Dendritic cell treated with granulocyte-macrophage colony-stimulating factor and Interleukin-4, amounts not matched to agents 40 ng/mL and 50 ng/mL, for 4 days (primary cell): Measurements from ENCODE around the gene UCN.
"Not testable (repeated sequence)": the region's sequence is repeated elsewhere in the genome, so short reads cannot be mapped to it uniquely, and the experiment has no call there.

Experiments used
- H3K27ac Mint-ChIP-seq: one replicate; pipeline ENCODE4 v1.8.0; 2022; ENCODE audit warnings: mild to moderate bottlenecking, mixed read lengths
- H3K27me3 Mint-ChIP-seq: one replicate; pipeline ENCODE4 v1.8.0; 2022; ENCODE audit warnings: mild to moderate bottlenecking, mixed read lengths
- H3K36me3 Mint-ChIP-seq: one replicate; pipeline ENCODE4 v1.8.0; 2022; ENCODE audit warnings: low read depth, mixed read lengths
- H3K4me1 Mint-ChIP-seq: one replicate; pipeline ENCODE4 v1.8.0; 2022; ENCODE audit warnings: low read depth, mixed read lengths
- H3K4me3 Mint-ChIP-seq: one replicate; pipeline ENCODE4 v1.8.0; 2022; ENCODE audit warnings: mild to moderate bottlenecking, moderate library complexity, mixed read lengths
- H3K9me3 Mint-ChIP-seq: one replicate; pipeline ENCODE4 v1.8.0; 2022; ENCODE audit warnings: mixed read lengths
- intact Hi-C: fragments of 100-400 bp; cut with micrococcal nuclease; formaldehyde crosslinking; loops from one replicate; pipeline ENCODE4 v1.15.0; 2022

Gene UCN

DNA sequence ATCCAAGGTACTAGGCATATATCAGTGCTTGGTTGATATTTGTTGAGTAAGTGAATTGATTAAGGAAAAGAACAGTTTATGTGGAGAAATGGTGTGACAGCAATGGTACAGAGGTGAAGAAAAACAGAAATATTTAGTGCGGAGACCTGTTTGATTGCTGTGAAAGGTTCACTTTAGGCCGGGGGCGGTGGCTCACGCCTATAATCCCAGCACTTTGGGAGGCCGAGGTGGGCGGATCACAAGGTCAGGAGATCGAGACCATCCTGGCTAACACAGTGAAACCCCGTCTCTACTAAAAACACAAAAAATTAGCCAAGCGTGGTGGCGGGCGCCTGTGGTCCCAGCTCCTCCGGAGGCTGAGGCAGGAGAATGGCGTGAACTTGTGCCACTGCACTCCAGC lies 39.9 kb downstream of the UCN start:
- H3K27ac Mint-ChIP-seq, intact Hi-C loops, H3K4me3 Mint-ChIP-seq, H3K9me3 Mint-ChIP-seq, H3K36me3 Mint-ChIP-seq: not testable (repeated sequence)
- Mint-ChIP-seq H3K27me3 (peaks cover 18% of the 10 kb centered on the region), H3K4me1 (peaks cover 11% of the 10 kb centered on the region)

DNA sequence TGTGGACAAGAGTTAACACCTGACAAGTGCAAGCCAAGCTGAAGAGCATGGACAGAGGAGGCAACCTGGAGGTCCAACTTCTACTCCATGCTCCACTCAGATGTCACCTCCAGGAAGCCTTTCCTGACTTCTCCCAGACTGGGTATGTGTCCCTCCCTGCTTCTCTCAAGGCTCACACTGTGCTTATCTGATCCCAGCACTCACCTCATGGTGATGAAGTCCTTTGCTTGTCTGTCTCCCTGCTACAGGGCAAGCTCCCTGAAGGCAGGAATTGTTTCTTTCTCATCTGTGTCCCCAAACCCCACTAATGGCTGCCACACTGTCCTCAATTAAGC lies 42.7 kb downstream of the UCN start:
- intact Hi-C loops: no loop called here
- Mint-ChIP-seq H3K4me1 (peaks cover 20% of the 10 kb centered on the region), H3K36me3 (no peaks in the 10 kb centered on the region), H3K4me3 (no peak overlapping the region), H3K27ac (no peak overlapping the region), H3K9me3 (no peaks in the 10 kb centered on the region), H3K27me3 (peaks cover 28% of the 10 kb centered on the region)

DNA sequence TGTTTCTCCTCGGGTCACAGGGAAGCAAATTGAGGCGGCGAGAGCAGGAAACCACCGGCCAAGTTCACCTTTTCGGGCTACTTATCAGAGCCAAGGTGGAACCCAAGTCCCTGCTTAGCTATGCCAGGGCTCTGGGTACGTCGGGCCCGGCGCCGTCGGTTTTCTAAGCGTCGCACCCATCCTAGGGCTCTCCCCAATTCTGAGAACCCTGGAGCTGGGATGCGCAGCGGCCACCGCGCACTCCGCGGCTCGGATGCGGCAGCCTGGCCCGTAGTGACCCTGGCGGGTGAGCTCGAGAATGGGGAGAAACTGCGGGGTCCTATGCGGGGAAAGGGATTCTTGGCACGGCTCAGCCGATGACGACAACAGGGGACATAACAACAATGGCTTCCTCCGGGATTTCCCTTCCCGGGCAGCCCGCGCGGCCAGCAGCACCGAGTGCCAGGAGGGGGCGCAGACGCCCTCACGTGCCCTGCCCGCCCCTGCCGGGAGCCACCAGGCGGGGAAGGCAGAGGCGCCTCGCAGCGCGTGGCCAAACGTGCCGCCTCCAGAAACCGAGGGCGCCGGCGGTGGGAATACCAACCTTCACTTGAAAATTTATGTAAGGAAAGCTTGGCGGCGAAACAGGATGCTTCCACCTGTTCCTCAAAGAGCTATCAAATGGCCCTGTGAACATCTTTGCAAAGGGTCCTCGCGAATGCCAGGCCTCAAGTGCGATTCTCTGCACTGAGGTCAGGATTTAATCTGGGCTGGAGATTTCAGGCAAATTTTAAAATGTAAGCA lies 43.3 kb downstream of the UCN start:
- H3K36me3 Mint-ChIP-seq: no peaks in the 10 kb centered on the region
- H3K4me3 Mint-ChIP-seq: peak overlapping the region; percentile 78
- peaks cover 20% of the 10 kb centered on the region for H3K4me1 Mint-ChIP-seq
- peaks cover 31% of the 10 kb centered on the region for H3K27me3 Mint-ChIP-seq
- intact Hi-C loops: no loop called here
- H3K9me3 Mint-ChIP-seq: no peaks in the 10 kb centered on the region
- no peak overlapping the region for H3K27ac Mint-ChIP-seq

DNA sequence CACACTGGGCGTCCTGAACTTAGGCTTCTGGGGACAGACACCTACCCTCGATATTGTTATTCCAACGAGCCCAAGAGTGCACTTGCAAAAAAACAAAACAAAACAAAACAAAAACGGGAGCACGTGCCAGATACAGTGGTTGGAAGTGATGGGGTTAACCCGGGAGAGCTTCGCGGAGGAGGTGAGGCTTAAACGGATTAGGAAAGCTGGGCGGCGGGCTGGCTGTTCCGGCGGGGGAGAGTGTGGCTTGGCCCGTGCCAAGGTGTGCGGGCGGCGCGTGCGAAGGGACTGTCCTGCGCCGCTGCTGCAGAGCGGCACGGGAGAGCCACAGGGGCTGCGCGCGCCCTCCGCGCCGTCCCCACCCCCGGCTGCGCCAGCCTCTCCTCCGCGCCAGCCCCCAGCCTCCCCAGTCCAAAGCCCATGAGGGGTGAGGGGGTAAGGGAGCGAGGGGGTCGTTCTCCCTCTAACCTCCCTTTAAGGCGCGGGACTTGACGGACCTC lies 43.9 kb downstream of the UCN start:
- no peak overlapping the region for H3K27ac Mint-ChIP-seq
- H3K9me3 Mint-ChIP-seq: no peaks in the 10 kb centered on the region
- H3K27me3 Mint-ChIP-seq: peaks cover 32% of the 10 kb centered on the region
- peaks cover 20% of the 10 kb centered on the region for H3K4me1 Mint-ChIP-seq
- H3K36me3 Mint-ChIP-seq: no peaks in the 10 kb centered on the region
- intact Hi-C loops: no loop called here
- H3K4me3 Mint-ChIP-seq: peak overlapping the region; percentile 78

DNA sequence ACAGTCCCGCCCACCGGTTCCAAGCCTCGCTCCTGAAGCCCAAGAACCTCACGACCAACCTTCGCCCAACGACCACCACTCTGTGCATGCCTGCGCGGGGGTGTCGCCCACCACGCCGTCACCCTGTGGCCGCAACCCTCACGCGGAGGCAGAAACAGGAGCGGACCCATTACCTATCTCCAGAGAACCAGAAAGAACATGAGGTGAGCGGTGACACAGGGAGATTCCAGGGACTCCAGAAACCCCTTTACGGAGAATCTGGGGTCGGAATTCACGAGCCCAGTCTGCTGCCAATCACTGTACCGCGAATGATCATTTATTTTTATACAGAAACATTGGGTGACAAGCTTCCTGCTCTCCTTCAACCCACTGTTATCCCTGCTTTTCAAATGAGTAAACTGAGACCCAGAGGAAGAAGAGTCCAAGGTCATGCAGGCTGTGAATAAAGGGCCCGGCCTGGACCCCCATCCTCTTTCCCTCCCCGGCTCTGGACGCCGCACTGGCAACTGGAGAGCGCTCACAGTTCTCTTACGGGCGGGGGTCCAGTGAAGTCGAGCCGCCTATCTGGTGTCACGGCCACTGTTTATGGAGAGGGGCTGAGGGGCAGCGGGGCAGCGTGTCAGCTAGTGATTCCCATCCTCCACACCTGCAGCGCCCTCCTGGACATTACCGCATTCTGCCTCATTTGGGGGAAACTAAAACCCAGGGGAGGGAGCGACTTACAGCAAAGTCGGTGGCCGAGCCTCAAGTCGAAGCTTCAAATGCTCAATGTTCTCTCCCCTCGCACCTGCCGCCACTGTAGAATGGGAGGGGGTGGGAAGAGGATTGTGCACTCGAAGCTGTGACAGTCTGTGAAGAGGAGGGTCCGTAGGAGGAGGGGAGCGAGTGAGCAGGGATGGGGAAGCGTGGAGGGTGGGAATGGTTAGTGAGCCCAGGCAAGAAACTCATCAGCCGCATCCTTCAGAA lies 44.7 kb downstream of the UCN start:
- intact Hi-C loops: no loop called here
- Mint-ChIP-seq H3K4me1 (peaks cover 20% of the 10 kb centered on the region), H3K36me3 (no peaks in the 10 kb centered on the region), H3K27ac (no peak overlapping the region), H3K9me3 (no peaks in the 10 kb centered on the region), H3K4me3 (peak overlapping the region; percentile 78), H3K27me3 (peaks cover 36% of the 10 kb centered on the region)

DNA sequence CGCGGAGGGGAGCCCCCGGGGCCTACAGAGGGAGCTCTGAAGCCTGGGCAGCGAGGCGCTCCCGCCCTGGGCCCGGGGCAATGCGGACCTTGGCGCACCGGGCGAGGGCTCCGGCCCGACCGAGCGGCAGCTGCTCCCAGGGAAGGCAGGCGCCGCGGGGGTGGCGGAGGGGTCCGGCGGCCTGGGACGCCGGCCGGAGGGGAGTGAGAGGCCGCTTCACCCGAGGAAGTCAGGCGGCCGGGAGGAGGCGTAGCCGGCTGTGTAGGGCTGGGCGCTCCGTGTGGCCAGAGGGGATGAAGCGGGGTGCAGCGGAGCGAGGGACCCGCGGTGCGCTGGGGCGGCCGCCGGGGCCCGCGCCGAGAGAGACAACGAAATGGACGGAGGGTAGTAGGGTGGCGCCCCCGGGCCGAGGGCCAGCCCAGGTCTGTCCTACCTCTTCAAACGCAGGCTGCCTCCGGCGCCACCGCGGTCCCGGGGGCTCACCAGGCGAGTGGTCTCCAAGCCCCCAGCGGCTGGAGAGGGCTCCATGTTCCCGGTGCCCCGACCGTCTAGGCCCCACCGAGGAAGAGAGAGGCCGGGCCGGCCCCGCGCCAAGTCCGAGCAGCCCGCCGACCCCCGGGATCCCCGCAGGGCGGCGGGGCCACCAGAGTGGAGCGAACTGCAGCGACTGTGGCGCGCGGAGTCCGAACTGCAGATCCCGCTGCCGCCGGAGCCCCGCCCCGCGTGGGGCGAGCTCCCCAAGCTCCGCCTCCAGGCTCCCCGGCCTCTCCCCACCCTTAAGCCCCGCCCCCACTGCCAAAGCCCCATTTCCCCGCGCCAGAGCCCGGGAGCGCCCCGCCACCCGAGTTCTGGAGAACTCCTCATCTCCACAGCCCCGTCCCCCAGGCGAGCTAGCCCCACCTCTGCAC lies 45.6 kb downstream of the UCN start, which contains the start of gene SLC30A3:
Gene SLC30A3, minus strand, starts transcription at position 669 of the 908 bp plus-strand sequence. Its CDS starts 141 bp downstream, at position 528.
- intact Hi-C loops: no loop called here
- no peaks in the 10 kb centered on the region for H3K9me3 Mint-ChIP-seq
- peaks cover 20% of the 10 kb centered on the region for H3K4me1 Mint-ChIP-seq
- H3K36me3 Mint-ChIP-seq: no peaks in the 10 kb centered on the region
- peaks cover 43% of the 10 kb centered on the region for H3K27me3 Mint-ChIP-seq
- no peak within 1 kb of the TSS for H3K27ac Mint-ChIP-seq
- peak within 1 kb of the TSS; percentile 78 for H3K4me3 Mint-ChIP-seq

DNA sequence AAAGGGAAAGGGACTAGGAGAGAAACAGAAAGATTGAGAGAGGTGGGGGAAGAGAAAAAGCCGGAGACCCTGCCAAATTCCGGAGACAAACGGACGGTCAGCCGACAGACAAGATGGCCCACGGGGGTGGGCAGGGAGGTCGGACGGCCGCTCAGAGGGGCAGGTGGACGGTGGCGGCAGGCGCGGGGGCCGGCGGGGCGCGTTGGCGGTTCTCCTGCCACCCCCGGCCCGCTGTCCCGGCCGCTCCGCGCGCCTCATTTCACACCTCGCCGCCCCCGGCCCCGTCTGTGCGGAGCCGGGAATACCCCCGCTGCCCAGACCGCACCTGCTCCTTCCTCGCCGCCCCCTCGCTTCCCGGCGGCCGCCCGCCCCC lies 46.3 kb downstream of the UCN start:
- peaks cover 48% of the 10 kb centered on the region for H3K27me3 Mint-ChIP-seq
- intact Hi-C loops: no loop called here
- no peaks in the 10 kb centered on the region for H3K9me3 Mint-ChIP-seq
- peak overlapping the region; percentile 59 for H3K4me3 Mint-ChIP-seq
- H3K4me1 Mint-ChIP-seq: peaks cover 20% of the 10 kb centered on the region
- no peaks in the 10 kb centered on the region for H3K36me3 Mint-ChIP-seq
- H3K27ac Mint-ChIP-seq: no peak overlapping the region

DNA sequence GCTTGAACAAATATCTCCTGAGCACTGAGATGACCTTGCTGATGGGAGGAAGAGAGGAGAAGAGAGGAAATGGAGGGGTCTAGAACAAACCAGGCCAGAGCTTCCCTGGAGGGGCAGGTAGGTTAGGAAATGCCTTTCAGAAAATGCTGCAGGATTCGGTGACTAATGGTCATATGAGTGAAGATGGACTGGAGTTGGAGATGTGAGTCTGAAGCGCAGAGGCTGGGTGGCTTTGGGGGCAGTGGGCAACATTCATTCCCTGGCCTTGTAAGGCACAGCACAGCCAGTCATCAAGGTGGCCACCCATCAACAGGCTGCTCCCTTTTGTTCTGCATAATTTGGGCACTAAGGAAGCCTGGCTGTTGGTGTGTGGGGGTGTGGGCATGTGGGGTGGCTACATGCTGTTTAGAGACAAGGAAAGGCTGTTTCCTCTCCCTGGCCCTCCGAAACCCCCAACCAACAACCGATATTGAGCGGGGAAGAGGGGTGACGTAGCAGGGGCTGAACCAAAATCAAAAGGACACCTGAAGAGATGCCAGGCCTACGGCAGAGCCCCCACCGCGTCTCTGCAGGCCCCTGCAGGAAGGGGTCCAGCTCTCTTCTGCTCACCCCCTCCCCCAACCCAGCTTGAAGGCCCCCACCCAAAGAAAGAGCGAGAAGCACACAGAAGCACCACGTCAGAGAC lies 46.9 kb downstream of the UCN start:
- Mint-ChIP-seq H3K4me1 (peaks cover 20% of the 10 kb centered on the region), H3K4me3 (peak overlapping the region; percentile 59), H3K27ac (no peak overlapping the region), H3K36me3 (no peaks in the 10 kb centered on the region), H3K9me3 (no peaks in the 10 kb centered on the region), H3K27me3 (peaks cover 53% of the 10 kb centered on the region)
- intact Hi-C loops: no loop called here

DNA sequence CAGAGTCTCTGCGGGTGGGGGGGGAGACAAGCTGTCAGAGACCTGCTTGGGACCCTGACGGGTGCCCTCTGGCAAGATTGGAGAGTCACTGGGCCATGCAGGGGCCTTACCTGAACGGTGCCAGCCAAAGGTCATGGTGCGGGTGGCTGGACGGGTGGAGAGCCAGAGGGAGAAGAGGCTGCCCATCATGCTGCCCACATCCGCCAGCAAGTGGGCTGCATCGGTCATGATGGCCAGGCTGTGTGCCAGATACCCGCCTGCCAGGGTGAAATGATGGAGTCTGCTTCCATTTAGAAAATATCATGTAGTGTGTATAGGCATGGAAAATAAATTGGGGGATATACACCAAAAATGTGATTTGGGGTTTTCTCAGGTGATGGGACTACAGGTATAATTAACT lies 50.2 kb downstream of the UCN start:
- Mint-ChIP-seq H3K27me3 (peaks cover 70% of the 10 kb centered on the region), H3K4me1 (peaks cover 6% of the 10 kb centered on the region), H3K4me3 (no peak overlapping the region), H3K9me3 (no peaks in the 10 kb centered on the region), H3K27ac (no peak overlapping the region), H3K36me3 (no peaks in the 10 kb centered on the region)
- intact Hi-C loops: no loop called here
